SK-N-SH treated with all-trans-retinoic acid at 6 μM for 48 hours (cell line): ENCODE data around the gene MPDU1.

Experiments
- ATAC-seq: fragments of 200-7000 bp; cut with Tn5 transposase; 3 replicates; pipeline ENCODE4 v1.9.1; 2020; ENCODE audit warnings: mild to moderate bottlenecking, moderate library complexity
- BACH2 ChIP-seq: fragments of 250-450 bp; sonication (Bioruptor Pico); IDR thresholded peaks from 2 replicates; pipeline ENCODE4 v1.9.0; 2021; ENCODE audit warnings: mild to moderate bottlenecking, borderline replicate concordance
- CREB5 ChIP-seq: fragments of 250-450 bp; sonication (Bioruptor Pico); IDR thresholded peaks from 2 replicates; pipeline ENCODE4 v1.5.1; 2020; ENCODE audit warnings: low read depth, mild to moderate bottlenecking, moderate library complexity
- CSDC2 ChIP-seq: fragments of 250-450 bp; sonication (Bioruptor Pico); IDR thresholded peaks from 2 replicates; pipeline ENCODE4 v1.5.0; 2020; ENCODE audit warnings: mild to moderate bottlenecking, moderate library complexity
- CSRNP3 ChIP-seq: fragments of 250-450 bp; sonication (Bioruptor Pico); IDR thresholded peaks from 2 replicates; pipeline ENCODE4 v1.5.1; 2021; ENCODE audit warnings: mild to moderate bottlenecking, moderate library complexity
- ESRRG ChIP-seq: fragments of 250-450 bp; sonication (Bioruptor Pico); IDR thresholded peaks from 2 replicates; pipeline ENCODE4 v1.6.1; 2021; ENCODE audit warnings: mild to moderate bottlenecking
- ISL1 ChIP-seq: fragments of 250-450 bp; sonication (Bioruptor Pico); IDR thresholded peaks from 2 replicates; pipeline ENCODE4 v2.1.2; 2022; ENCODE audit warnings: mild to moderate bottlenecking, moderate library complexity
- OSR1 ChIP-seq: fragments of 250-450 bp; sonication (Bioruptor Pico); IDR thresholded peaks from 2 replicates; pipeline ENCODE4 v1.8.0; 2022; ENCODE audit warnings: moderate library complexity, mild to moderate bottlenecking, inconsistent platforms
- PATZ1 ChIP-seq: fragments of 250-450 bp; sonication (Bioruptor Pico); IDR thresholded peaks from 2 replicates; pipeline ENCODE4 v1.8.0; 2020; ENCODE audit warnings: mild to moderate bottlenecking, moderate library complexity, borderline replicate concordance
- POU6F1 ChIP-seq: fragments of 250-450 bp; sonication (Bioruptor Pico); IDR thresholded peaks from 2 replicates; pipeline ENCODE4 v1.8.0; 2021; ENCODE audit warnings: low read depth, mild to moderate bottlenecking, moderate library complexity, borderline replicate concordance
- PPARA ChIP-seq: fragments of 250-450 bp; sonication (Bioruptor Pico); IDR thresholded peaks from 2 replicates; pipeline ENCODE4 v1.5.0; 2020; ENCODE audit warnings: mild to moderate bottlenecking, borderline replicate concordance
- RARB ChIP-seq: fragments of 250-450 bp; sonication (Bioruptor Pico); IDR thresholded peaks from 2 replicates; pipeline ENCODE4 v1.8.0; 2021; ENCODE audit warnings: mild to moderate bottlenecking, moderate library complexity
- SNAI2 ChIP-seq: fragments of 250-450 bp; sonication (Bioruptor Pico); IDR thresholded peaks from 2 replicates; pipeline ENCODE4 v1.5.0; 2020; ENCODE audit warnings: mild to moderate bottlenecking, moderate library complexity
- TCF4 ChIP-seq: fragments of 250-450 bp; sonication (Bioruptor Pico); IDR thresholded peaks from 2 replicates; pipeline ENCODE4 v1.8.0; 2021; ENCODE audit warnings: mild to moderate bottlenecking, moderate library complexity, borderline replicate concordance
- TOX ChIP-seq: fragments of 250-450 bp; sonication (Bioruptor Pico); IDR thresholded peaks from 2 replicates; pipeline ENCODE4 v1.8.0; 2021; ENCODE audit warnings: mild to moderate bottlenecking, moderate library complexity, borderline replicate concordance
- TSHZ2 ChIP-seq: fragments of 250-450 bp; sonication (Bioruptor Pico); IDR thresholded peaks from 2 replicates; pipeline ENCODE4 v1.5.0; 2020; ENCODE audit warnings: mild to moderate bottlenecking, moderate library complexity
- ZFP3 ChIP-seq: fragments of 250-450 bp; sonication (Bioruptor Pico); IDR thresholded peaks from 2 replicates; pipeline ENCODE4 v1.5.0; 2020; ENCODE audit warnings: mild to moderate bottlenecking, moderate library complexity
- ZFP30 ChIP-seq: fragments of 450-650 bp; formaldehyde crosslinking; IDR thresholded peaks from 2 replicates; pipeline ENCODE4 v1.5.0; 2022; ENCODE audit warnings: mild to moderate bottlenecking, moderate library complexity
- ZNF565 ChIP-seq: fragments of 450-650 bp; formaldehyde crosslinking; conservative IDR thresholded peaks from 2 replicates; pipeline ENCODE4 v1.5.0; 2020; ENCODE audit warnings: low read depth, mild to moderate bottlenecking, moderate library complexity
- ZNF70 ChIP-seq: fragments of 450-650 bp; formaldehyde crosslinking; IDR thresholded peaks from 2 replicates; pipeline ENCODE4 v1.5.0; 2020; ENCODE audit warnings: mild to moderate bottlenecking, moderate library complexity
- ZNF8 ChIP-seq: fragments of 450-650 bp; formaldehyde crosslinking; IDR thresholded peaks from 2 replicates; pipeline ENCODE4 v1.5.0; 2020; ENCODE audit warnings: mild to moderate bottlenecking, moderate library complexity

Gene MPDU1

GRCh38 chr17:7615265-7615747 is 31.7 kb downstream of the MPDU1 start:
- TF ChIP-seq ISL1 (CRISPR knock-in tag) (no peak), ZFP30 (CRISPR knock-in tag) (no peak), CSRNP3 (CRISPR knock-in tag) (no peak), ESRRG (CRISPR knock-in tag) (no peak), CSDC2 (CRISPR knock-in tag) (no peak)
- ATAC-seq: no peak

- TF ChIP-seq ZNF565 (no peak), TOX (CRISPR knock-in tag) (no peak), SNAI2 (CRISPR knock-in tag) (no peak), ISL1 (CRISPR knock-in tag) (no peak), PPARA (CRISPR knock-in tag) (no peak), PATZ1 (CRISPR knock-in tag) (no peak), RARB (CRISPR knock-in tag) (no peak), CREB5 (no peak), TCF4 (CRISPR knock-in tag) (no peak), CSRNP3 (CRISPR knock-in tag) (no peak), ESRRG (CRISPR knock-in tag) (no peak), ZFP30 (CRISPR knock-in tag) (no peak)
- no peak for ATAC-seq
These were observed 35.0 kb downstream of the MPDU1 start for GRCh38 chr17:7618608-7619007.

- TF ChIP-seq BACH2 (CRISPR knock-in tag): no peak
- no peak for TF ChIP-seq POU6F1 (CRISPR knock-in tag)
- TF ChIP-seq ZNF70 (CRISPR knock-in tag): no peak
- no peak for TF ChIP-seq TOX (CRISPR knock-in tag)
- TF ChIP-seq ZNF8 (CRISPR knock-in tag): no peak
- TF ChIP-seq ISL1 (CRISPR knock-in tag): no peak
- no peak for TF ChIP-seq TCF4 (CRISPR knock-in tag)
- no peak for TF ChIP-seq PATZ1 (CRISPR knock-in tag)
- TF ChIP-seq OSR1 (CRISPR knock-in tag): no peak
- TF ChIP-seq ZFP30 (CRISPR knock-in tag): no peak
- no peak for TF ChIP-seq ZFP3 (CRISPR knock-in tag)
- no peak for TF ChIP-seq CREB5
- TF ChIP-seq ESRRG (CRISPR knock-in tag): no peak
- no peak for TF ChIP-seq TSHZ2 (CRISPR knock-in tag)
- TF ChIP-seq CSRNP3 (CRISPR knock-in tag): no peak
- no peak for ATAC-seq
These were observed 37.2 kb downstream of the MPDU1 start for GRCh38 chr17:7620835-7621234.
